Urothelium cell line (cell line): ENCODE measurements around the gene THRA.

Experiments
- DNase-seq: peaks from one replicate; pipeline ENCODE4 v3.0.0; 2011; ENCODE audit warnings: low spot score, mixed read lengths
- FAIRE-seq: peaks from 2 replicates; lab custom pipeline; 2011; peaks lifted over from hg19 to GRCh38; lab: Jason Lieb, UNC

Gene THRA

DNA sequence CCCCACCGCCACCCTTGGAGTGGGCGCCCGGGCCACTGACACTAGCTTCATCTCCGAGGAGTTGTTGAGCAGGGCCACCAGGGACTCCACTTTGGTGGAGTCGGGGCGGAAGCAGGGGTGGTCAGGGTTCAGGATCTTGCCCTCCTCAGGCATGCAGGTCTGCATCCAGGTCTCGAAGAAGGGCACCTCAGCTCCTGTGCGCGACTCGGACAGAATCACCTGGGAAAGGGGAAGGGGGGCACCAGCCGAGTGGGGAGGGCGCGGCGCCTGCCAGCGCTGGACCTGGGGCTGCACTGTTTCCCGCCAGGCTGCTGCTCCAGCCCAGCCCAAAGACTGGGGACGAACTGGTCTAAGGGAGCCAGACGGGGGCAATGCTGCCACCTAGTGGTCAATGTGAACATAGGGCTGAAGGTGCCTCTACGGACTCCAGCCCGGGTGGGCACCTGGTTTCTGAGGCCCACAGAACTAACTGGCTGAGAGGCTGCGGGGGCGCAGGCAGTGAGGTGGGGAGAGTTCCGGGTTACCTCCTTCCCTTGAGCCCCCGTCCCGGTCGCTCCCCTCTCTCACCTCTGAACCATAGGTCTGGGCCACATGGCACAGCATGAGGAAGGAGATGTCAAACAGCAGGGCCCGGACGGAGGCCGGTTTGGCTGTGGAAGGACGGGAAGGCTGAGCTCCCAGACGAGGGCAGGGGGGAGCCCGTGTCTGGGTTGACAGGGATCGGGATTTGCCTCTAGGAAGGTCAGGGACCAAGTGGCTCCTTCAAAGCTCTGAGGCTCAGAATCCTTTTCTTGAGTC is 35.8 kb upstream of the THRA start:
- no peak for FAIRE-seq
- DNase-seq: peak; percentile 90

GRCh38 chr17:40027614-40028012 is 35.2 kb upstream of the THRA start:
- DNase-seq (no peak), FAIRE-seq (no peak)

DNA sequence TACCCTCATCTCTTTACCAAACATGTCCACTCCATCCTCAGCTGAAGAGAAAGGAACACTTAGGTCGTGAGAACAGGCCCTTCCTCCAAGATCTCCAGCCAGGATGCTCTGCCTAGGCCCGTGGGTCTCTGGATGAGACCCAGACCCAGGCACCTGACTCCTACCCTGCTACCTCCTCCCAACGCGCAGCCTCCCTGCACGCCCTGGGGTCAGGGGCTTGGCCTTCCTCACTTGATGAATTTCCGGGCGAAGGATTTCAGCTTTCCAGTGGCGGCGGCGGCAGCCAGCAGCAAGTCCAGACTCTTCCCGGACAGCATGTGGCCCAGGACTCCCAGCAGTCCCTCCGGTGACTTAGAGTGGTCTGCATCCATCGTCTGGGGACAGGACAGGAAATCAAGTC is 34.2 kb upstream of the THRA start:
- DNase-seq (no peak), FAIRE-seq (no peak)

GRCh38 chr17:40031706-40032105 is 31.1 kb upstream of the THRA start:
- DNase-seq: no peak
- peak; percentile 30 for FAIRE-seq

DNA sequence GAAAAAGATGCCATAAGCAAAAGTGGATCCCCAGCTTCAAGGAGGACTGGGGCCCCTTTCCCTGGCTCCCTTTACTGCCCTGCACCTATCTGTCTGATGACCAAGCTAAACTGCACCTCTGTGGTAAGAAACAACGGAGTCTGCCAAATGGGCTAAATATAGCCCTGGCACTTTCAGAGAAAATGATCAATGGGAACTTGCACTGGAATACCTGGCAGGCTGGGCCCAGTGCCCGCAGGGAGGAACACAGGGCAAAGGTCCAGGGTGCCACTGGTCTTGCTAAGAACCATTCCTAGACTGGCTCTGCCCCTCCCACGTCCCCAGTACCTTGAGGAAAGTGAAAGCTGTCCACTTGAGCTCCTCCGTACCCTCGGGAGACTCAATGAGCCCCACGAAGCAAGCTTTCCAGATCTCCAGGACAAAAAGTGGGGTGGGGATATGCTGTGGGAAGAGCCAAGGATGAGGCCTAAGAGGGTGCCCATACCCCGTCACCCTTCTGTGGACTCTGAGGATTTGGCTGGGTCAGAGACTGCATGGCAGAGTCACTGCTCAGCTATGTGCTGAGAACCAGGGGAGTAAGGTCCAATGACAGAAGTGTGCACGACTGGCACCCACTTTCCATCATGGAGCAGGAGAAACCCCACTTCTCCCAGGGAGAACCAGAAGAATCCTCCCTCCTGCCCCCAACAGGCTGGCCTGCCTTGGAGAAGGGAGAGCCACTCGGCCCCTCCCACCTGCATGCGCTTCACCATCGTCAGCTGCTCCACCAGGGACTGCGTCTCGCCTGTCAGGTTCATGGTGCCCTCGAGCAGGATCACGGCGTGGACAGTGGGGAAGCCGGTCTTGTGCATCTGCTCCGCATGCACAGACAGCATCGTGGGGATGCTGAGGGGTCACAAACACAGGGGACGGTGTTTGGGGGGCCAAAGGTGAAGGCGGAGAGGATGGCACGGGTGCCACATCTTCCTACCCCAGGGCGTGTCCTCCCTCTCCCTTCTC is 30.1 kb upstream of the THRA start:
- FAIRE-seq: peak; percentile 13
- no peak for DNase-seq

DNA sequence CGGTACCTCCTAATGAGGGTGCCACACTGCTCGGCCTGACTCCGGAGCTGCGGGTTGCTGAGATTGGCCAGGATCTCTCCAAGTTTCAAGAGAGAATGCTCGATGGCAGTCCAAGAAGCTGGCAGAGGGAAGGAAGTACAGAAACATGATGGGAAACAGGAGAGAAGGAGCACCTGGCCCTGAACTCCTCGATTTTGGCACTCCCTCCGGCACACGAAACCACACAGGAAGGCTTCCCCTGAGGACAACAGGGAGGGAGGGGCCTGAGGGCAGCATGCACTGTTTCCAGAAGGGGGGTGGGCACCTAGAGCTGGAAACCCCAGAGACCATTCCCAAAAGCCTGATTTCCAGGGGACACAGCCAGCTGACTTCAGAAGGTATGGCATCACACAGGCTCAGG is 29.4 kb upstream of the THRA start:
- DNase-seq: no peak
- no peak for FAIRE-seq

GRCh38 chr17:40034426-40035161 is 28.2 kb upstream of the THRA start:
- no peak for DNase-seq
- no peak for FAIRE-seq

- no peak for FAIRE-seq
- peak; percentile 64 for DNase-seq
Observed at GRCh38 chr17:40035162-40035559, 27.6 kb upstream of the THRA start.

- FAIRE-seq: no peak
- peak; percentile 48 for DNase-seq
Observed at GRCh38 chr17:40038882-40039513, 23.8 kb upstream of the THRA start.

DNA sequence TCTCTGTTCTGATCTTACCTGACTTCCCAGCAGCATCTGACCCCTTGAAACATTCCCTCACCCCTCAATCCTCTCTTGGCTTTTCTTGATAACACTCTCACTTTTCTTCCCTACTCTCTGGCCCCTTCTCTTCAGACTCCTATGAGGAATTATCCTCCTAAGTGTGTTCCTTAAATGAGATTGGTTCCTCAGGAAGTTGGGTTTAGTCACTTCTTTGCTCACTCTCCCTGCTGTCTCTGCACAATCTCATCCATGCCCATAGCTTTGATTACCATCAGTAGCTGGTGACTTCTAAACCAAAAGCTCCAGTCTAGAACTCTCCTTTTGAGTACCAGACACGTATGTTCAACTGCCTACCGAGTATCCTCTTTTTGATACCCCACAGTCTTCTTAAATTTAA is 21.6 kb upstream of the THRA start:
- DNase-seq (no peak), FAIRE-seq (no peak)

DNA sequence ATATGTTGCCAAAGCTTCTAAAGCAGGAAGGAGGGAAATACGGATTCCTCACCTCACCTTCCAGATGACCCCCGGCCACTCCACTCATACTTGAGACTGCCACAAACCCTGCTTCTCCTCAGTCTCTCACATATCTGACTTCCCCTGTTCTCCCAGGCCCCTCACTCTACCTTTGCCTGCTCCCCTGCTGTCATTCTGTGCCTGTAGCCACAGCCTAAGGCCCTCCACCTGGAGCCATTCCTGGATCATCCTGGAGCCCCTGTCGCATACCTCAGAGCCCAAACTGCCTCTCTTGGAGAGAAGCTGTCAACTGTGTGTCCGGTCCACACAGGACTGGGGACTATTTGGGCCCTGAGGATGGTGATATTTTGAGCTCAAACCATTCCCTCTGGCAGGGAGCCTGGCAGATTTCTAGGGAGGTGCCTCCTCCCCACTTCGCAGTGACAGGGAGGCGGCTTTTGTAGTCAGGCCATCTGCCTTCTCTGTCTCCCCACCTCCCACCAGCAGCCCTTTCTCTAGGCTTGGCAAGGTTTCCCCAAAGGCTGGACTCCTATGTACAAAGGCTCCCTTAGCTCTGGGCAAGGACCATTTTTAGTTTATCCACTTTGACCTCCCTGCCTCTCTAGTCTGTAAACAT is 6.3 kb upstream of the THRA start:
- no peak for DNase-seq

GRCh38 chr17:40058186-40058784 is 4.5 kb upstream of the THRA start:
- DNase-seq (peak; percentile 5), FAIRE-seq (no peak)

More for the DNA sequence above, 6.3 kb upstream of the THRA start:
- FAIRE-seq: no peak

GRCh38 chr17:40058865-40059264 is 3.9 kb upstream of the THRA start:
- FAIRE-seq: no peak
- no peak for DNase-seq

DNA sequence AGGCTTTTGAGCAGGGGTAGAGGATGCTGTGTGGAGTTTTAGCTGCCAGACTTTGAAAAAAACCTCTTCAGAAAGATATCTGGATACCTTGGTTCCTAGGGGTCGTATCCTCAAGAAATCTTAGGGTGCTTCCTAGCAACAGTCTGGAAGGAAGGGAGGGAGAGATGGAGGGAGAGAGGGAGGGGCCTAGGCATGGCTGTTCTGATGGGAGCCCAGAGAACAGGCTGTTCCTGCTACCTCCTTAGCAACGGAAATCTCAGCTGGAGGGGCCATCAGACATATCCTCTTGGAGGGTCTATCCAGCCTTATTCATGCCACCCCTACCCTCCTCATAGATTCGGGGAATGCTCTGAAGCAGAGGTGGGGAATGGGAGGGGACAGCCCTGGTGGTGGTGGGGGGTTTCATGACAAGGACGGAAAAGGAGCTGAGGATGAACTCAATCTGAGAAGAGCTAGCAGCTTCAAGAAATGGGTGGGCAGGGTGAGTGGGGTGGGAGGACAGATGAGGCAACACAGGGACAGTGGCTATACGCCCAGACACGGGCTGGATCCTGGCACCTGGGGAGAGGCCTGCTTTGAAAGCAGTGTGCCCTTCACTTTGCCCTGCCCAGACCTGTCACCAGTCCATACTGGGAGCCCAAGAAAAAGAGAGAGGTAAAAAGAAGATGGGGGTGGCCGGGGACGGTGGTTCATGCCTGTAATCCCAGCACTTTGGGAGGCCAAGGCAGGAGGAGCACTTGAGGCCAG is 2.9 kb upstream of the THRA start:
- DNase-seq: no peak
- FAIRE-seq: no peak

- DNase-seq (no peak), FAIRE-seq (no peak)
Observed at GRCh38 chr17:40060887-40061608, 1.7 kb upstream of the THRA start.

DNA sequence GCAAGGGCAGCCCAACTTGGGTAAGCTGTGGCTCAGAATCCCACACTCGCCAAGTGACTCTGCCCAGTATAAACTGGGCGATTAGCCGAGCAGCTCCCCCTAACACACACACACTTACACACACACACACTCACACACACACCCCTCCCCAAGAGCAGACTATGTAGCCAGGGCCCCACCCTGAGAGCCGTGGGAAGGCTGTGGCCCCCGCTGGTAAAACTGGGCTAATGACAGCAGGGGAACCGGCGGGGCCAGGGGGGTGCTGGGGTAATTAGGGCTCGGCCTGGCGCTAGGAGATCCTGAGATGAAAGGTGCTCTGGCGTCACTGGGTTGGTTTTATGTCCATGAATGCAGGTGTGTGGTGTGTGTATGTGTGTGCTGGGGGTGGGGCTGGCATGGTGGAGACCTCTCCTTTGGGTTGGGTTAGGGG is 1.1 kb upstream of the THRA start:
- FAIRE-seq (no peak), DNase-seq (no peak)

DNA sequence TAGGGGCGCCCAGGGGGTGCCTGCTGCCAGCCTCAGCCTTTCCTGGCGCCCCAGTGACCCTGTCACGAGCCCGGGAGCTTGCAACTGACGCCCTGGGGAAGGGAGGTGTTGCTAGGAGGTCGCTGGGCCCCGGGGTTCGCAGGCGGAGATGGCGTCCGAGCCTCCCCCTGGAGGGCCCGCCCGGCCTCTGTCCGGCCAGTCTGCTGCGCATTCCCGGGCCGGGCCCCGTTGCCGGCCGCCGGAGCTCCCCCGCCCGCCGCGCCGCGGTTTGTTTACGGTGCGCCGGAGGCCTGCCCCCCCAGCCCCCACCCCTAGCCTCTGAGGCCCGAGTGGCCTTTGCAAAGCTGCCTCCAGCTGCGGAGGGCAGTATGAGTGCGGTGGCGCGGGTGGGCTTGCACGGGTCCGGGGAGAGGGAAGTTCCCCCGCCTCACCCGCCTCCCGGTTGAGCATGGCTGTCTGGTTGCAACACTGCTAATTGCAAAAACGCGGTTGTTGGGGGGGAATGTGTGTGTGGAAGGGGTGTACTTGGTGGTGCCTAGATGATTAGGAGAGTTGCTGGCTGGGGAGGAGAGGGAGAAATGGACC is 514 bp downstream of the THRA start:
- no peak for DNase-seq
- FAIRE-seq: no peak
